AG08396 (cell line): ENCODE measurements around the gene CDKL4.
"Not testable (repeated sequence)": the region's sequence is repeated elsewhere in the genome, so short reads cannot be mapped to it uniquely, and the experiment has no call there.

Source experiments
- DNase-seq: peaks from one replicate; pipeline ENCODE4 v3.0.0; 2012; ENCODE audit warnings: low spot score, mixed read lengths

The CDKL4 gene

DNA sequence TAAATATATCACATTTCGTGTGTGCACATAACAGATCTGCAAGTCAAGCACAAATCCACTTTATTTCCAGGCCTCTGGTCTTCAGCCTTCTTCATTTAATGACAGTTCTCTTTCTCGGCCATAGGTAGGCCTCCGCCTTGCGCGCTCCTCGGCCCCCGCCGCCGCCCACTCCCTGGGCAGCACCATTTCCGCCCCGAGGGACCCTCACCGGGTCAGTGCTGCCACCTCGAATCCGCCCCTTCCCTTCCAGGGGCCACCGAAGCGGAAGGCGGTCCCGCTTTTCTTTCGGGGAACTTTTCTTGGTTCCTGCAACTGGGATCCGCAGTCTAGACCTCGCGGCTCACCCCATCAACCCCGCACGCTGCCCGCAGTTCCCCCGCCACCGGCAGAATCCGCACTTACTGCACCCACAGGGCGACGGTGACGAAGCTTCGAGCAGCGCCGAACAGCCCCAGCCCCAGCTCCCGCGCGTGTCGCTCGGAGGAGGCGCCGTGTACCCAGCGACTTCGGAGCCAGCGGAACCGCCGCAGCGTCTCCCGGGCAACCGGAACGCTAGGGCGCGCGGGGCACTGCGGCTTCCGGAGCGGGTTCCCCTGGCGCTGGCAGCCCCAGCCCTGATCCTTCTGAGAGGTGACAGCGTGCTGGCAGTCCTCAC, at the start of gene CDKL4:
Gene CDKL4, minus strand, starts transcription at position 502 of the 655 bp plus-strand sequence.
- DNase-seq = peak; percentile 12

DNA sequence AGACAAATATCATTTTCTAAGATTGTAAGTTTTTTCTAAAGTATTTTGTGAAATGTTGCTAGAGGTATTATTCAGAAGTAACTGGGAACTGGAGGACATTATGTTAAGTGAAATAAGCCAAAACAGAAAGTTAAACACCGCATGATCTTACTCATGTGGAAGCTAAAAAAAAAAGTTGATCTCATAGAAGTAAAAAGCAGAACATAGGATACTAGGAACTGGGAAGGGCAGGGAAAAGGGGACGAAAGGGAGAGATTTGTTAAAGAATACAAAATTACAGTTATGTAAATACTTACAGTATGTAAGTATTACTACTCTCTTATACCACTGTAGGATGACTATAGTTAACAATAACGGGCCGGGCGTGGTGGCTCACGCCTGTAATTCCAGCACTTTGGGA, 46.7 kb upstream of the CDKL4 start:
- no peak for DNase-seq

DNA sequence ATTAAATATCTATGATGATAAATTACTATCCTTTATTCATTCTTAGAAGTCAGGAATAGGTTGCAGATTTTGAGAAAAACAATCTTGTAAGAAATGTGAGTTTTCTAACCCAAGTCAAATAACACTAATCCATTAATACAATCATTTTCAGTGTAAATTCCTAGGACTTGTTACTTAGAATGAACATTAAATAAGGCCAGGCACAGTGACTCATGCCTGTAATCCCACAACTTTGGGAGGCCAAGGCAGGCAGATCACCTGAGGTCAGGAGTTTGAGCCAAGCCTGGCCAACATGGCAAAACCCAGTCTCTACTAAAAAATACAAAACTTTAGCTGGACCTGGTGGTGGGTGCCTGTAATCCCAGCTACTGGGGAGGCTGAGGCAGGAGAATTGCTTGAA, 45.8 kb upstream of the CDKL4 start:
- DNase-seq = no peak

DNA sequence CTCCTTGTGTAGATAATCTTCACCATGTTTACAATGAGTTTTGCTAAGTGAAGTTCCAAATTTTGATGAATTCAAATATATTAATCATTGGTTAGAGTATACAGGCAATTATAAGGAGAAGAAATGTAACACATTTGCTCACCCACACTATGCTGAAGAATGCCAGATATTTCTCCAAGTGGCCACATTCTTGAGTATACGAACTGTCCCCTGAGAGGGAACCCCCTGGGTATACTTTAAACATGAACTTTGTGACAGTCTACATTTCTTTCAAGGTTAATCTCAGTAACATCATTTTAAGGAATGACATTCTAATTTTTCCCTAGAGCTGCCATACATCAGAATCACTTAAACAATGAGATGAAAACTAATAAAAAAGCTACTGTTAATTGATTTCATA, 39.8 kb upstream of the CDKL4 start:
- DNase-seq = no peak

DNA sequence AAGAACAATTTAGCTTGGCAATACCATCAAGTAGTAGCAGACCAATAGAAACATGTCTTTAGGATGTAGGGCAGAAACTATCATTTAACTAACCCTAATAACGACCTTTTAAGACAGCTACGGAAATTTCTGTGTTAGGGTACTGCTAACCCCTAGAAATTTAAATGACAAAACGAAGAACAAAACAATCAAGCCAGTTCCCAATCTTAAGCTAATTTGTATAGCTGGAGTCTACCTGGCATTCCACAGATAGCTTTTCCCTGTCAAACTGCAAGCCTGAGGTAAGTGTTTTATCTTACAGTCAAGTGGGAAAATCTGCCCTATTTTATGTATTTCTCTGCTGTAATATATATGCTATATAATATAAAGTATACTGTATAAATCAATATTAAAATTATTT, 37.6 kb upstream of the CDKL4 start:
- no peak for DNase-seq

DNA sequence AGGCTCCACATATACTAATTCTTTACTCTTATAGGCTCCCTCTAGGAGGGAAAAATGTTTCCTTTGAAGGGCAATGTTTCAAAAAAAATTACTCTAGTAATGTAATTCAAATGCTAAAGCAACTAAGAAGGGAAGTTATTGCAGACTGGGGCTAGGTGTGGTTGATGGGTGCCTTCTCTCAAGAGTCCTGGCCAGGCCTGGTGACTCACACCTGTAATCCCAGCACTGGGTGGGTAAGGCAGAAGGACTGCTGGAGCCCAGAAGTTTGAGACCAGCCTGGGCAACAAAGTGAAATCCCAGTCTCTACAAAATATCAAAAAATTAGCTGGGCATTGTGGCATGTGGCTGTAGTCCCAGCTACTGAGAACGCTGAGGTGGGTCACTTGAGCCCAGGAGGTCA, 31.2 kb upstream of the CDKL4 start:
- no peak for DNase-seq

DNA sequence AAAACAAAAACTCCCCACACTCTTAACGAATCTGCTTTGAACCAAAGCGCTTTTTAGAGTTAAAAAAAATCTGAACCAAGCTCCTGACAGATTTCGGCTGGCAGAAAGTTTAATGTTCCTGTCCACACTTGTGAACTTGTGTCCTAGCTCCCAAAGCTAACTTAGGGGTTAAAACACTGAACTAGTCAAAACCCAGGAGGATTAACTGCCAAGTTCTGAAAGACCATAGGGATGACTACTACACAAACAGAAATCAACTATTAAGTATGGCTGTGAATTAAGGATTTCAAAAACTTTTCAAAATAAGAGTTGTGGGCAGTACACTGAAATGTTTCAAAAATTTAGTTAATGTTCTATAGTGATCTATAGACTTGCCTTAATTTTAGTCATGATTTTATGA, 26.2 kb upstream of the CDKL4 start:
- no peak for DNase-seq

DNA sequence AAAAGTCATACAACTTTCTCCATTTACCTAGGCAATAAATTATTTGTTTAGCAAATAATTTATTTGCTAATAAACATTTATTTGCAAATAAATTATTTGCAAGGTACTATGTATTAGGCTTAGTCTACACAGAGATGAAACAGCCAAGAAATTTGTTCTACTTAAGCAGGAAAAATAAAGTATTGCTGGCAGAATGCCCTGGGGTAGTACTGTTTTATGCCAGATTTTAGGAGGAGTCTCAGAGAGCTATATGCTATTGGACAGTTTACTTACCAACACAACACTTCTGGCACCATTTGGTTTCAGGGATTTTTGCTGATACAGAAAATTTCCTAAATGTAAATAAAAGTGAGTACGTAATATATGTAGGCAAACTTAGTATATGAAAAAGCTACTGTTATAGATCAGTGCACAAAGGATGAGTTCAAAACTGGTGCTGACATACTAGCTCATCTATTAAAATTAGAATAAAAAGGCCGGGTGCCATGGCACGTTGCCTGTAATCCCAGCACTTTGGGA, 23.2 kb upstream of the CDKL4 start:
- no peak for DNase-seq

DNA sequence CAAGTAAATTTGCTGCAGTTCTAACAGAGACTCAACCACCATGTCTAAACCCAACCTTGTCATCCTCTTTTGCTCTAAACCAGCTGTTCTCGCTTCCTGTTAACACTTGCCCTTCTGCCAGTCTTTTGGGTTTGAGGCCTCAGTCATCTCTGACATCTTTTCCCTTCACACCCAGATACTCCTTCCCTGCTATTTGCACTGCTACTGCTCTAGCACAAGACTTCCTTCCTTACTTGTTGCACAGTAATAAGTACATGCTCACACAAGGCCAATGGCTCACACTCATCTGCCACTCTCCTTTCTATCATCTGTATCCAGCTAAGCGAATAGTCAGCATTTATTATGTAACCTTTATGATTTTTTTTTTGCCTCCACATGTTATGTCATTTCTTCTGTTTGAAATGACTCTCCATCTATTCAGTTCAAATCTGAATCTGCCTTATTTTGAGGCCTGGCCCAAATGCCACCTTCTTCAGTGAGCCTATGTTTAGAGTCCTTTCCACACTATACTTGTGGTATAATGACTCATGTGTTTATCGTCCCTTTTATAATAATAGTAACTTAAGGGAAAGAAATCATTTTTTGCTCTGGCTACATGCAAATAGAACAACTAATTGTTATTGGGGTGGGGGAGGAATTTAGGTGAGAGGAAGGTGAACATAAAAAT, 22.5 kb upstream of the CDKL4 start:
- DNase-seq = no peak

DNA sequence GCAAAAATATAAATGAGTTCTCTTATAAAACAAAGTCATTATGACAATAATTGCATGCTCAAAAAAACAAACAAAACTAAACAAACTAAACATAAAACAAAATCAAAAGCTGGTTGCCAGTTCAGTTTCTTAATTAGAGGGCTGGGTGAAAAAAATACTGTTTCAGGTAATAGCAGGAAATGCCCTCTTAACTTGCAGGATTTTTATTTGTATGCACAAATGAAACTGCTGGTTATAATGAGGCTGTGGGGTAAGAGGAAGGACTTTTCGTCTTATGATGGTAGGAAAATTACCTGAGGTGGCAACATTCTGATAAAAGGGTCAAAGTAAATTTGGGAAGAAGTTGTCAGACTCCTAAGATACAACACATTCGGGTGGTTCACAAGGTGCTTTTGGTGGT, 21.5 kb upstream of the CDKL4 start:
- DNase-seq = no peak

DNA sequence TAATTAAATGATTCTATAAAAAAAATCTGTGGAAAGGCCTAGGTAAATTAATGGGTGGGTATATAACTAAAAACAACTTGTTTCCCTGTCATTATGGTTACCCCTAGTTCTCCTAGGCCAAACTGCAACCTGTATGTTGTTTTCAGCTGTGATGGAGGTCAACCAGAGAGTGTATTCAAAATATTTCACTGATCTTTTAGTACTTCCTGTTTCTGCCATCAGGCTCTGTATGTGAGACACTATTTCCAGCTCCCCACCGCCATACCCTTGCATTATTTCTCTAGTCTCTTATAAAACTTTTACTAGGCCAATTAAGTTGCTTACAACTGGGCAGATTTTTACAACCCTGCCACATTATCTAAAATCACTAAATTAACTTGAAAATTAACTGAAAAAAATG, 21.0 kb upstream of the CDKL4 start:
- no peak for DNase-seq

DNA sequence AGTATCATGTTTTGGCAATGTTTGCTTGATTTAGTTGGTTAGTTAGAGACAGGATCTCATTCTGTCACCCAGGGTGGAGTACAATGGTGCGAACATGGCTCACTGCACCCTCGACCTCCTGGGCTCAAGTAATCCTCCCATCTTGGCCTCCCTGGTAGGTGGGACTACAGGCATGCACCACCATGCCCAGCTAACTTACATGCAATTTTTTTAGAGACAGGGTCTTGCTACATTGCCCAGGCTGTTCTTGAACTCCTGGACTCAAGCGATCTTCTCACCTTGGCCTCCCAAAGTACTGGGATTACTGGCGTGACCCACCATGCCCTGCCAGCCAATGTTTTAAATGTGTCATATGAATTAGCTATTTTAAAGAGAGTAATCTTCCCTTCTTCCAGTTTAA, 16.3 kb upstream of the CDKL4 start:
- DNase-seq = no peak

DNA sequence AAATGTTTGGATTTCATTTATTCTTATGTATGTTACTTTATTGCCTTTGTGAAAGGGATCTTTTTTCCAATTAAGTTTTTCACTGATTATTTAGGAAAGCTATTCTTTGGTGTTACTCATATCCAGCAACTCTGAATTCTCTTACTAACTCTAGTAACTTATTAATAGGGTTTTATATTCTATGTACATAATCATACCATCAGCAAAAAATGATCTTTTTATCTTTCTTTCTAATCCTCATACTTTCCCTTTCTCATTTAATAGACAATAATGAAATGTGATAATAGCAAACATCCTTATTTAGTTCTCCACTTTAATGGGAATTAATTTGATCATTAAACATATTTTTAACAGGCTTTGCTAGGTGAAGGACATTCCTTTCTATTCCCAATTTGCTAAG, 12.3 kb upstream of the CDKL4 start:
- no peak for DNase-seq

DNA sequence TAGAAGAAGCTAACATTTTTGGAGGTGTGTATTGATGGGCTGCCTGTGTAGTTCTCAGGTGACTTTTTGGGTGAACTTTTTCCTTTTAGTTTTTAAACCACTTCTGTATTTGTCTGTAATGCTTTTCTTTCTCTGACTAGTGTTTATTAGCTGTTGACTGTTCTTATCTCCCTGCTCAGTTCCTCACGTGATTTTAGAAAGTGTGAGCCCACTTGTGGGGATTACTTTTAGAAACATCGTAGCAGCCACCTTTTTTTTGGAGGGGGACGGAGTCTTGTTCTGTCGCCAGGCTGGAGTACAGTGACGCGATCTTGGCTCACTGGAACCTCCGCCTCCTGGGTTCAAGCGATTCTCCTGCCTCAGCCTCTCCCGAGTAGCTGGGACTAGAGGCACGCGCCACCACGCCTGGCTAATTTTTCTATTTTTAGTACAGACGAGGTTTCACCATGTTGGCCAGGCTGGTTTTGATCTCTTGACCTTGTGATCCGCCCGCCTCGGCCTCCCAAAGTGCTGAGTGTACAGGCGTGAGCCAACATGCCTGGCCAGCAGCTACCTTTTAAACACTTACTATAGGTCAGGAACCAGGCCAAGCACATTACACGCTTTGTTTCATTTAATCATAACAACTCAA, 9.2 kb upstream of the CDKL4 start:
- DNase-seq = no peak

DNA sequence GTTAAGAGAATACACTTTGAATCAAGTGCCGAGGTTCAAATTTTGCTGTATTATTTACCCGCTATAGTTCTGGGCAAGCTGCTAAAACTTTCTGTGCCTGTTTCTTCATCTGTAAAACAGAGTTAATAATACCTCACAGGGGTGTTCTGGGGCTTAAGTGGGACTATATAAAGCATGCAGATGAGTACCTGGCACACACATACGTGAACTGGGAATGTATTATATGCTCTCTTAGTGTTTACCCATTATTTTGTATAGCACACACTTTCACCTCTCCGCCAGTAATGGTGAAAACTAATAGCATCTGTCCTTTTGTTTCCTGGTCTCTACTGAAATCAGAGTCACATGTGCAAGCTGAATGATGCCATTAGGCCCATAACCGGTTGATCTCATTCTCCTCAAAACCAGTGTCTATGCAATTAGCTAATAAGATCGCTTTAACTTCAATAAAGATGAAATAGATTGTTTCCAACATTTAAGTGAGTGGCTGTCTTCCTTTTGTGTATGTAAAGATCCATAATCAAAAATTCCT, 3.8 kb upstream of the CDKL4 start:
- no peak for DNase-seq

DNA sequence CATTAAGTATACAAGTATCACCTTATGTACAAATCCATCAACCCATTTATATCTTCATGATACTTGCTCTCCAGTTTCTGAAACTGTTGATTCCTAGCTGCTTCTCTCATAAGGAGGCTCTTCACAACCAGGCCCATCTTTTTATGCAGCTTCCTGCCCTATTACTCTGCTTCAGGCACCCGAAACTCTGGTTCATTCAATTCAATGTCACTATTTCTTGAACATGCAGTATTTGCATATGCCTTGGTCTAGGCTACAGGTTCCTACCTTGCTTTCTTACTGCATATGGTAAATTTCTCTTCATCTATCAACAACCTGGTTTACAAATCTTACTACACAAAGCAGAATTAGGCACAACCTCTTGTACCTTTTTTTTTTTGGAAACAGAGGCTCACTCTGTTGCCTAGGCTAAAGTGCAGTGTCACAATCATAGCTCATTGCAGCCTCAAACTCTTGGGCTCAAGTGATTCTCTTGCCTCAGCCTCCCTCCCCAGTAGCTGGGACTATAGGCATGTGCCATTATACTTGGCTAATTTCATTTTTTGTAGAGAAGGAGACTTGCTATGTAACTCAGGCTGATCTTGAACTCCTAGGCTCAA, 2.7 kb upstream of the CDKL4 start:
- DNase-seq = no peak

DNA sequence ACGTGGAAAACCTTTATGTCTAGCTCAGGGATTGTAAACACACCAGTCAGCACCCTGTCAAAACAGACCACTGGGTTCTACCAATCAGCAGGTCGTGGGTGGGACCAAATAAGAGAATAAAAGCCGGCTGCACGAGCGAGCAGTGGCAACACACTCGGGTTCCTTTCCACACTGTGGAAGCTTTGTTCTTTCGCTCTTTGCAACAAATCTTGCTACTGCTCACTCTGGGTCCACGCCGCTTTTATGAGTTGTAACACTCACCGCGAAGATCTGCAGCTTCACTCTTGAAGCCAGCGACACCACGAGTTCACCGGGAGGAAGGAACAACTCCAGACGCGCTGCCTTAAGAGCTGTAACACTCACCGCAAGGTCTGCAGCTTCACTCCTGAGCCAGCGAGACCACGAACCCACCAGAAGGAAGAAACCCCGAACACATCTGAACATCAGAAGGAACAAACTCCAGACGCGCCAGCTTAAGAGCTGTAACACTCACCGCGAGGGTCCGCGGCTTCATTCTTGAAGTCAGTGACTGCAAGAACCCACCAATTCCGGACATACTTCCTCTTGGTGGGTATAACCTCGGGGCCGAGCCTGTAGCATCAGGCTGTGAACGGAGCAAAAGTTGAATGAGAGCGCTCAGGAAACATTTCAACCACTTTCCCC, 1.3 kb upstream of the CDKL4 start:
- not testable (repeated sequence) for DNase-seq

DNA sequence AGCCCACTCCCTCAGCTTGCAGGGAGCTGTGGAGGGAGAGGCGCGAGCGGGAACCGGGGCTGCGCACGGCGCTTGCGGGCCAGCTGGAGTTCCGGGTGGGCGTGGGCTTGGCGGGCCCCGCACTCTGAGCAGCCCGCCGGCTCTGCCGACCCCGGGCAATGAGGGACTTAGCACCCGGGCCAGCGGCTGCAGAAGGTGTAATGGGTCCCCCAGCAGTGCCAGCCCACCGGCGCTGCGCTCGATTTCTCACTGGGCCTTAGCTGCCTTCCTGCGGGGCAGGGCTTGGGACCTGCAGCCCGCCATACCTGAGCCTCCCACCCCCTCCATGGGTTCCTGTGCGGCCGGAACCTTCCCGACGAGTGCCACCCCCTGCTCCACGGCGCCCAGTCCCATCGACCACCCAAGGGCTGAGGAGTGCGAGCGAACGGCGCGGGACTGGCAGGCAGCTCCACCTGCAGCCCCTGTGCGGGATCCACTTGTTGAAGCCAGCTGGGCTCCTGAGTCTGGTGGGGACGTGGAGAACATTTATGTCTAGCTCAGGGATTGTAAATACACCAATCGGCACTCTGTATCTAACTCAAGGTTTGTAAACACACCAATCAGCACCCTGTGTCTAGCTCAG, 582 bp upstream of the CDKL4 start:
- not testable (repeated sequence) for DNase-seq

DNA sequence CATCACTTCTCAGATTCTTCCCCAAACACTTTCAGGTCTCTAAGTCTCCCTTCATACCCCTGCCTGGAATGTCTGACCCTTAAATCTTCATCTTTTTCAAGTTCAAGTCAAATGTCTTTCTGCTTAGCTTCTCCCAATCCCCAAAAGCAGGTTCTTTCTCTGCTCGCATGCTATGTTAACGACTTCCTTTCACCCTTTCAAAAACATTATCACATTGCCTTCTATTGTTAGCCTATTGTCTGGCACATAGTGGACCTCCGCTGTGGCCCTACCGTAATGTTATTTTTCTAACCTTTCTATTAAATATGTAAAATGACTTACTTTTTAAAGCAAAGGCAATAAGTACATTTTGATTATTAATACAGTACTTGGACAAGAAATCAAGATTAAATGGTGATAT, 2.2 kb downstream of the CDKL4 start:
- no peak for DNase-seq

DNA sequence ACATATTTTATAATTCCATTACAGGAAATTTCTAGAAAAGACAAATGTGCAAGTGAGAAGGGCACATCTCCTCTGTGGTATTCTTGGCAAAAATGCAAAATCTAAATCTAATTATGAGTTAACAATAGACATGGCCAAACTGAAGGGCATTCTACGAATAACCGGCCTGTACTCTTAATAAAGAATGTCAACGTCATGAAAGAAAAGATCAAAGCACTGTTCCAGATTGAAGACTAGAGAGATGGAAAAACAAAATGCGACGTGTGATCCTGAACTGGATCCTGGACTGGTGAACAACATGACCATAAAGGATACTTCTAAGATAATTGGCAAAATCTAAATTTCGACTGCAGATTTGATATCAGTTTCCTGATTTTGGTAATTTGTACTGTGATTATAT, 3.0 kb downstream of the CDKL4 start:
- no peak for DNase-seq

DNA sequence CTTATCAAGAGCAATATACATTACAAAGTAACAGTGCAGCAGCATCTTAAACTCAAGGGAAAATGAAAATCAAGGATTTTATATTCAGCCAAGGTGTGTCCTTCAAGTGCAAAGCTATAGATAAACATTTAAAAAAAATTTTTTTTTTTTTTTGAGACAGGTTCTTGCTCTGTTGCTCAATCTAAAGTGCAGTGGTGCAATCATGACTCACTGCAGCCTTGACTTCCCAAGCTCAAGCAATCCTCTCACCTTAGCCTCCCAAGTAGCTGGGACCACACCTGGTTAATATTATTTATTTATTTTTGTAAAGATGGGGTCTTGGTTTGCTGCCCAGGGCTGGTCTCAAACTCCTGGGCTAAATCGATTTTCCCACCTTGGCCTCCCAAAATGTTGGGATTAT, 9.0 kb downstream of the CDKL4 start:
- DNase-seq = no peak

DNA sequence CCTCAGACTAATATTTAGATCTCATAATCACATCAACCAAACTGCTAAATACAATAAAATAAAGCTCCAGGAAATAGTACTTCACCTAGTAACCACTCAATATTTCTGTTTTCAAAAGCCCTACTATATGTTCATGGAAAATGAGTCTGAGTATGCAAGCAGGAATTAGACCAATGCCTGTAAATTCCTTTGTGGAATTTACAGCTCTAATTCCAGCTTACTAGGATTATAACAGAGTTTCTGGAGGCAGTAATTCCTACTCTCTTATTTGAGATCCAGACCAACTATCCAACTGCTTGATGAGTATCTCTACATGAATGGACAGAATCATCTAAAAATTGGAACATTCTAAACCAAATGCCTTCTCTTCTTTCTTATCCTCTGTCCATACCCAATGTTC, 11.6 kb downstream of the CDKL4 start:
- DNase-seq = no peak
